NCI-H774 (cell line): ENCODE data around the gene DENND10.
"Not testable (repeated sequence)": the region's sequence is repeated elsewhere in the genome, so short reads cannot be mapped to it uniquely, and the experiment has no call there.

Experiments
- DNase-seq: peaks from one replicate; lab custom pipeline; 2025; lab: John Stamatoyannopoulos, UW

Gene DENND10

DNA sequence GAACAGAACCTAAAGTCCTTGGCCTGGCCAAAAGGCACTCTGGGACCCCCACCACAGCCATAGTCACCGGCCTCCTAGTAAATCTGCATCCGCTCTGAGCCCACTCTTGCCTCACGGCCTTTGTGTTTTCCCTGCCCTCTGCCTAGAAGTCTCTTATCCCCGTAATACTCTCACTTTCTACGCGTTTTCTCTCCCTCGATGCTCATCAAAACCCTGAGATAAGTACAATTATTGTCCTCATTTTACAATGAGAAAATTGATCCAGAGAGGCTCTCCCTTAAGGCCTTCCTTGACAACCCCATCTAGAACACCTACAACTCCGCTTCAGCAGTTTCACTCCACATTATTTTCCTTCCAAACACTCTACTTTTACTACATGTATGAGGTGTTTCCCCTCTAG lies 63.1 kb downstream of the DENND10 start:
- DNase-seq: no peak

DNA sequence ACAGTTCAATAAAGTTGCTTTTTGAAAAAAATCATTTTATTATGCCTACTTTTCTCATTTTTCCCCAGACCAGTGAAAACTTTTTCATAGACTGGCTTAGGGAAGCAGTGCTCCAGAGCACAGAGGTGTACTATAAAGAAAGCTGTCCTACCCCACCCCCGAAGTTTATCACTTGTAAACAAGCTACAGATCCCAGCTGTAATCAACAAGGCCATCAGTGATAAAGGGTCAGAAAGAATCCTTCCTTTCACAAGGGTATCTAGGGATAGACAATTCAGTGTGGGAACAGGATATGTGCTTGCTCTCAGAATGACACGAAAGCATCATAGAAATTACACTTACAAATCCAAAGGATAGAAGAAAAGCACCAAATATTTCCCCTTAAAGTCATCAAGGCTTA lies 70.2 kb downstream of the DENND10 start:
- no peak for DNase-seq

DNA sequence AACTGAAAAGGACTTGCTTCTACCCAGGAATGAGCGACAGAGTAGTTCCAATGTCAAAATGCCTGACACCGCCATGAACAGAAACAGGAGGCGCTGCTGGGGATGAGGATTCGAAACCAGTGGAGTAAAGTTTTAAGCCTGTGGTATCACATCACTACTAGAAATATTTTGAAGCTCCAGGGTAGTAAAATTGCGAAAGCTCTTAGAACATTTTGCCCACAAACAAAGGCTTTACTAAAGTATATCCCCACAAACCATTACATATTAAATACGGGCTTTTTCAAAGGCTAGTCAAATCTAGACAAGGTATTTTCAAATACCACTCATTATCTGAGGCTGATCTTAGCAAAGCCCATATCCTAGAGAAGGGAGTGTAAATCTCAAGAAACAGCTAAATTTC lies 72.3 kb downstream of the DENND10 start:
- no peak for DNase-seq

DNA sequence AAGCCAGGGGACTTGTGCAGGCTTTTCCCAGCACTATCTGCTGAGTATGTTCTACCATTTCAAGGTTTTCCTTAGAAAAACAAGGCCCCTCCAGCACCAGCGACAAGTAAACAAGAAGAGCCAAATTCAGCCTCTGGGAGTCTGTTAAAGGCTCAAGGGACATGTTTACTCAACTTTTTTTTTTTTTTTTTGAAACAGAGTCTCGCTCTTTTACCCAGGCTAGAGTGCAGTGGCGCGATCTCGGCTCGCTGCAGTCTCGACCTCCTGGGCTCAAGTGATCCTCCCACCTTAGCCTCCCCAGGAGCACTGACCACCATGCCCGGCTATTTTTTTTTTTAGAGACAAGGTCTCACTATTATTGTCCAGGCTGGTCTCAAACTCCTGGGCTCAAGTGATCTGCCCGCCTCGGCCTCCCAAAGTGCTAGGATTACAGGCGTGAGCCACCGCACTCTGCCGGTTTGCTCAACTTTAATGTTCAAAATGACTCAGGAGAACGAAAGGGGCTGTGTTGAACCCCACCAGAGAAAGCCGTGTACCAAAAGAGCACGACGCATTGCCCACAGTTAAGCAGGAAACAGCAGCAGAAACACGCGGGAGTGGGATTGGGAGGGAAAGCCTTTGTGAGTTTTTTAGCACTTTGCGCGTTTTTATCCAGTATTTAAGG lies 73.9 kb downstream of the DENND10 start:
- DNase-seq: no peak

DNA sequence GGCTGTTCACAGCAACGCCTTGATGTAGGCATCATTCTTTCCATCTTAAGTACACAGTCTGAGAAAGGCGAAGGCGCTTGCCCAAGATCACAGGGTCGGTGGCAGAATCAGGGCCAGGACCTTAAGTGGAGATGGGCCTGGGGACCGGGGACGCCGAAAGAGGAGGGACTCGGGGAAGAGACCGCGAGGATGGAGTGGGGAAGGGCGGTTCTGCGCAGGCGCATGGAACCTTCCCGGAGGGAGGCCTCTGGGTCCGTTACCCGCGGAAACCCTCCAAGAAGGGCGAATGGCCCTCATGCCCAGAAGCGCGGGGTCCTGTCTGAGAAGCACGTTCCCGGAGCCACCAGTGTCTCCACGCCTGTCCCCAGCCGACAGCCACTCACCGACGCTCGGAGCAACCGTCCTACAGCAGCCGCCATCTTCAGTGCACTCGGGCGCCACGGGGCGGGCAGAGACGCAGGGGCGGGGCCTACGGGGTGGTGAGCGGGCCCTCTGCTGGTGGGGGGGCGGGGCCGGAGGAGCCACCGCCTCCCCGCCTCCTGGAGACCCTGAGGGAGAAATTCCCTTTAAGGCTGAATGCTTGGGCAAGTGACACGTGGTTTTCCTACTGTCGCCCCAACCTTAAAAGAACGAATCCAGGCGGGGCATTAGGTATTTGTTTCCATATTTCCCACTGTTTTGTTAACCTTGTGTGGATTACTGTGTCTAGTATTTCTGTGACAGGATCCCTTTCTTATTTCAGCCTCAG lies 74.6 kb downstream of the DENND10 start, which contains the start of gene PRDX3:
Gene PRDX3, minus strand, starts transcription at position 441 of the 748 bp plus-strand sequence. Its CDS starts 22 bp downstream, at position 419.
- peak; percentile 71 for DNase-seq

DNA sequence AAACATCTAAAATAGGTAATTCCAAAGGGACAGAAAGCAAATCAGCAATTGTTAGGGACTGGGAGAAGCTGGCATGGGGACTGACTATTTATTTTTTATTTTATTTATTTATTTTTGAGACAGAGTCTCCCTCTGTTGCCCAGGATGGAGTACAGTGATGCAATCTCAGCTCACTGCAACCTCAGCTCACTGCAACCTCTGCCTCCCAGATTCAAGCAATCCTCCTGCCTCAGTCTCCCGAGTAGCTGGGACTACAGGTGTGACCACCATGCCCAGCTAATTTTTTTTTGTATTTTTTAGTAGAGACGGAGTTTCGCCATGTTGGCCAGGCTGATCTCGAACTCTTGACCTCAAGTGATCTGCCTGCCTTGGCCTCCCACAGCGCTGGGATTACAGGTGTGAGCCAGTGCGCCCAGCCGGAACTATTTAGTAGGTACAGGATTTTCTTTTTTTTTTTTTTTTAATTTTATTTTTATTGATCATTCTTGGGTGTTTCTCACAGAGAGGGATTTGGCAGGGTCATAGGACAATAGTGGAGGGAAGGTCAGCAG lies 77.0 kb downstream of the DENND10 start:
- not testable (repeated sequence) for DNase-seq

DNA sequence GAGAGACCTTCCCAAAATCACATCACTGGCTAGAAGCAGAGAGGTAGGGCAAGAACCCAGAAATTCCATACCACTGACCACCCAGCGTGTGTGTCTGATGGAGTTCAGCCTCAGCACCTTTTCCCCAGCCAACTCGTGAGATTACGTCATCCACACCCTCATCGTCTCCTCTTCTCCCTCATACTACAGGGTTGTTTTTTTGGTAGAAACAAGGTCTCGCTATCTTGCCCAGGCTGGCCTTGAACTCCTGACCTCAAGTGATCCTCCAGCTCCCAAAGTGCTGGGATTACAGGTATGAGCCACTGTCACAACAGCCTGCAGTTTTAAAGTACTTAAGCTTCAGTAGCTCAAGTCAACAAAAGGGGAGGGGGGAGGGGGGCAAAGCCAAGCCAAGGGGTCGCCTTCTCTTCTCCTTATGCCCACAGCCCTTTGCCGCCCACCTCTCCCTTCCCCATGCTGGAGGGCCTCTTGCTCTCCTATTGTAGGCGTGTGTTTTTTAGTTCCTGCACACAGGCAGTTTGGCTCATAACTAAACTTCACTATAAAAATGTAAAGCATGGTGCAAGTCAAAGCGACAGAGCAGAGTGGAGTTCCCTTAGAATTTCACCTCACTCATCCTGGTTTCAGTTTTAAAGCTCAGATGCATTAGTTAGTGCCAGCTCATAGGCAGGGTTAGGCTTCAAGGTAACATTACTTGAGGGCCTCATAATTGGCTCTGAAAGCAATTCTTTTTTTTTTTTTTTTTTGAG lies 79.9 kb downstream of the DENND10 start:
- no peak for DNase-seq
